Fibroblast of lung (primary cell): ENCODE measurements around the gene AQP1.

Experiments
- EZH2 ChIP-seq: IDR thresholded peaks from 2 replicates; pipeline ENCODE4 v1.5.1; 2012; ENCODE audit warnings: low read length, control low read depth, mild to moderate bottlenecking; ENCODE audit errors: missing control alignments
- TF ChIP-seq, protein P1 (sequence below), 2 donors: IDR thresholded peaks in 1 of 2; conservative IDR thresholded peaks in 1 of 2; 1 replicate in 1 of 2; 2 replicates in 1 of 2; pipeline ENCODE4 v1.5.1; 2011 to 2012; ENCODE audit warnings: low read length in 2 of 2, control low read depth in 1 of 2, inconsistent platforms in 1 of 2, low read depth in 1 of 2, mild to moderate bottlenecking in 1 of 2

DNA sequence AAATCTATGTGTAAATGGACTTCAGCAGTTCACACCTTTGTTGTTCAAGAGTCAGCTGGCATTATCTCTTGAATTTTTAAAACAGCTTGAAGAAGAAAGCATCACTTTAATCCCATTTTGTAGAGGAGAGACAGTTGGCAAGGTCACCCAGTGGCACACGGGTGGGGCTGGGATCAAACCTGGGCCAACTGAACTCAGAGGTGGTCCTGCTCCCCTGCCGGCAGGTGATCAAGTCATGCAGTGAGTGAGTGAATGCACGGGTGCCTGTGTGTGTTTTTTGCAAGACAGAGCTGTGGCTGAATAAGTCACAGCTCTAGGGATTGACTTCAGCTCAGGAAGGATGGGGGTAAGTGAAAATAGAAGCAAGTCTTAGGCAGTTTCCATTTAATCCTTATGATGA is 61.6 kb downstream of the AQP1 start:
- no peak for TF ChIP-seq EZH2
- TF ChIP-seq, protein P1, sequence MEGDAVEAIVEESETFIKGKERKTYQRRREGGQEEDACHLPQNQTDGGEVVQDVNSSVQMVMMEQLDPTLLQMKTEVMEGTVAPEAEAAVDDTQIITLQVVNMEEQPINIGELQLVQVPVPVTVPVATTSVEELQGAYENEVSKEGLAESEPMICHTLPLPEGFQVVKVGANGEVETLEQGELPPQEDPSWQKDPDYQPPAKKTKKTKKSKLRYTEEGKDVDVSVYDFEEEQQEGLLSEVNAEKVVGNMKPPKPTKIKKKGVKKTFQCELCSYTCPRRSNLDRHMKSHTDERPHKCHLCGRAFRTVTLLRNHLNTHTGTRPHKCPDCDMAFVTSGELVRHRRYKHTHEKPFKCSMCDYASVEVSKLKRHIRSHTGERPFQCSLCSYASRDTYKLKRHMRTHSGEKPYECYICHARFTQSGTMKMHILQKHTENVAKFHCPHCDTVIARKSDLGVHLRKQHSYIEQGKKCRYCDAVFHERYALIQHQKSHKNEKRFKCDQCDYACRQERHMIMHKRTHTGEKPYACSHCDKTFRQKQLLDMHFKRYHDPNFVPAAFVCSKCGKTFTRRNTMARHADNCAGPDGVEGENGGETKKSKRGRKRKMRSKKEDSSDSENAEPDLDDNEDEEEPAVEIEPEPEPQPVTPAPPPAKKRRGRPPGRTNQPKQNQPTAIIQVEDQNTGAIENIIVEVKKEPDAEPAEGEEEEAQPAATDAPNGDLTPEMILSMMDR (conservative IDR thresholded peaks at IDR 0.05 in 1 of 2, IDR thresholded peaks at IDR 0.05 in 1 of 2; ENCODE audit: low read depth in 1 of 2, low read length in 2 of 2), result no peak
